Mucosa of rectum (tissue), 2 donors: ENCODE results near the gene UBAP1L.
"Not testable (repeated sequence)": the region's sequence is repeated elsewhere in the genome, so short reads cannot be mapped to it uniquely, and the experiment has no call there.

Experiments used
- H3K27ac ChIP-seq, 2 donors: one replicate each; pipeline ENCODE4 v1.7.0; 2013; ENCODE audit warnings: inconsistent platforms in 2 of 2, low read depth in 2 of 2, low read length in 2 of 2
- H3K27me3 ChIP-seq, 2 donors: one replicate each; pipeline ENCODE4 v1.7.0; 2013; ENCODE audit warnings: low read length in 2 of 2; ENCODE audit not compliant: control insufficient read depth in 2 of 2, insufficient read depth in 2 of 2
- H3K36me3 ChIP-seq, 2 donors: one replicate each; pipeline ENCODE4 v1.7.0; 2013; ENCODE audit warnings: low read length in 2 of 2; ENCODE audit not compliant: control insufficient read depth in 2 of 2, insufficient read depth in 2 of 2
- H3K4me1 ChIP-seq, 2 donors: one replicate each; pipeline ENCODE4 v1.7.0; 2013; ENCODE audit warnings: low read length in 2 of 2, mild to moderate bottlenecking in 1 of 2; ENCODE audit not compliant: control insufficient read depth in 2 of 2, insufficient read depth in 2 of 2
- H3K4me3 ChIP-seq, 2 donors: one replicate each; pipeline ENCODE4 v1.7.0; 2013; ENCODE audit warnings: low read length in 2 of 2
- H3K9ac ChIP-seq, 2 donors: one replicate each; pipeline ENCODE4 v1.7.0; 2013; ENCODE audit warnings: low read length in 2 of 2, low read depth in 1 of 2, mild to moderate bottlenecking in 1 of 2
- H3K9me3 ChIP-seq, 2 donors: one replicate each; pipeline ENCODE4 v1.7.0; 2013; ENCODE audit warnings: low read length in 2 of 2; ENCODE audit not compliant: control insufficient read depth in 2 of 2
- donor health status: healthy.
- donor health status: Normal muscosa, but diverticular disease.

The UBAP1L gene

DNA sequence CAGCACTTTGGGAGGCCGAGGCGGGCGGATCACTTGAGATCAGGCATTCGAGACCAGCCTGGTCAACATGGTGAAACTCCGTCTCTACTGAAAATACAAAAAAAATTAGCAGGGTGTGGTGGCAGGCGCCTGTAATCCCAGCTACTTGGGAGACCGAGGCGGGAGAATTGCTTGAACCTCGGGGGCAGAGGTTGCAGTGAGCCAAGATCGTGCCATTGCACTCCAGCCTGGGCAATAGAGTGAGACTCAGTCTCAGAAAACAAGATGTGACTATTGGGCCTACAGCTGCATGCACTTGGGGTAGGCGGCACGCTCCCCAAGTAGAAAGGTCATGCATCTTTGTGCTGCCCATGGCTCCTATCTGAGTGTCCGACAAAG, 21.2 kb downstream of the UBAP1L start:
- not testable (repeated sequence) for H3K27me3 ChIP-seq, H3K36me3 ChIP-seq, H3K4me3 ChIP-seq, H3K9ac ChIP-seq, H3K27ac ChIP-seq, H3K9me3 ChIP-seq
- H3K4me1 ChIP-seq, result peaks cover 10 to 14% of the 10 kb centered on the region in 2 donors

GRCh38 chr15:65092911-65093792, 21.8 kb downstream of the UBAP1L start:
- Histone ChIP-seq H3K27me3 (no peaks in the 10 kb centered on the region), H3K27ac (no peak overlapping the region), H3K9ac (no peak overlapping the region), H3K4me3 (no peak overlapping the region), H3K9me3 (no peaks in the 10 kb centered on the region), H3K36me3 (no peaks in the 10 kb centered on the region), H3K4me1 (peaks cover 17 to 20% of the 10 kb centered on the region in 2 donors)

- Histone ChIP-seq H3K4me3 (no peak overlapping the region), H3K36me3 (no peaks in the 10 kb centered on the region), H3K27me3 (no peaks in the 10 kb centered on the region), H3K27ac (no peak overlapping the region), H3K4me1 (peaks cover 24 to 30% of the 10 kb centered on the region in 2 donors), H3K9ac (no peak overlapping the region), H3K9me3 (no peaks in the 10 kb centered on the region)
Observed at GRCh38 chr15:65091946-65092770, 22.8 kb downstream of the UBAP1L start.

- H3K9ac ChIP-seq, result peak overlapping the region; percentile 58 to 75
Observed at GRCh38 chr15:65089206-65089824, 25.7 kb downstream of the UBAP1L start.

DNA sequence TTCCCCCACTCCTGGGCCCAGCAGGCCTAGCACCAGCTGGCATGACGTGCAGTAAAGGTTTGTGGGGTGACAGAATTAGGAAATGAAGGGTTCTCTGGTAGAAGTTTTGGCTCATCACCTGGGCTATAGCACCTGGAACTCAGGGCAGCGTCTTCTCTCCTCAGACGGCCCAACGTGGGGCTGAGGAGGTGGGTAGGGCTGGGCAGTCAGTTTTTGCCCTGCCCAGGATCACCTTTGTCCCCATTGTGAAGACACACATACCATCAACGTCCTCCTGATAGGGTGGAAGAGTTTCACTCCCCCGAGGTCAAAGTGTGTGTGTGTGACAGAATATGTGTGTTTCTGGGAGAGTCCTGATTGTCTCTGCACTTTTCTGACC, 26.4 kb downstream of the UBAP1L start:
- peaks cover 24 to 30% of the 10 kb centered on the region in 2 donors for H3K4me1 ChIP-seq
- no peaks in the 10 kb centered on the region for H3K9me3 ChIP-seq
- H3K9ac ChIP-seq, result peak overlapping the region; percentile 58 to 75
- H3K27ac ChIP-seq, result peak overlapping the region; percentile 94 to 96
- H3K4me3 ChIP-seq, result no peak overlapping the region
- H3K36me3 ChIP-seq, result no peaks in the 10 kb centered on the region
- H3K27me3 ChIP-seq, result no peaks in the 10 kb centered on the region

More at GRCh38 chr15:65089206-65089824, 25.7 kb downstream of the UBAP1L start:
- no peaks in the 10 kb centered on the region for H3K36me3 ChIP-seq
- H3K27ac ChIP-seq, result peak overlapping the region; percentile 94 to 96
- H3K4me1 ChIP-seq, result peaks cover 24 to 30% of the 10 kb centered on the region in 2 donors
- no peaks in the 10 kb centered on the region for H3K9me3 ChIP-seq
- no peaks in the 10 kb centered on the region for H3K27me3 ChIP-seq
- H3K4me3 ChIP-seq, result no peak overlapping the region

DNA sequence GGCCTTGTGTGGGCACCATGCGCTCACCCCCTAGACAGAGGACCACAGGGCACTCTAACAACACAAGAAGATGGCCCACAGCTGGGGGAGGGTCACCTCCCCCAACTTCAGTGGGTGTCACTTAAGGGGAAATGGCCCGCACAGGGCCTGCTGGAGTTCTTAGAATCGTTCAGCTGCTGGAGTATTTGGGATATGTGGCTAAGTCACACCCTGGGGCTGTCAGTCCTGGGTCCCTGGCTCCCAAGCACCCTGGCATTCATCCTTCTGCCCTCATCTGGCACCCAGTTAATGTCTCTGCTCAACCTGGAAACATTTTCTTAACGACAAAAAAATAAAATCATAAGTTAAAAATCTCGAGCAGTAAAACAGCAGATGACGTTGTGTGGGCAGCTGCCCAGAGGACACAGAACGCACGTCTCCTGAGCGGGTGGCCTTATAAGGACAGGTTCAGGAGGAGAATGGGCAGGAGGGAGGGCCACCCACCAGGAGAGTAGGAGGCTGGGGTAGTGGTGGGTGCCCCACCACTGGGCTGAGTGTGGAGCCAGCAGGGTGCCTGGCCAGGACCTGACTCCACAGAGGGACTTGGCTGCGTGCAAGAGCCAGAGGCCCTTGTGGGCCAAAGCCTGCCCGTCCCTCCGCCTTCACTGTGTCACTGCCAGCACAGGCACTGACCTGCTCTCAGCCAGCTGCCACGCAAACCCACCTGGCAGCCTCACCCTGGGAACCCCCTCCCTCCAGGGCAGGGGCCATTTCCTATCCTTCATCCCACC, 26.9 kb downstream of the UBAP1L start:
- Histone ChIP-seq H3K4me3 (no peak overlapping the region), H3K27me3 (no peaks in the 10 kb centered on the region), H3K9me3 (no peaks in the 10 kb centered on the region), H3K27ac (peak overlapping the region; percentile 94 to 96), H3K9ac (peak overlapping the region; percentile 58 to 75), H3K36me3 (no peaks in the 10 kb centered on the region), H3K4me1 (peaks cover 24 to 30% of the 10 kb centered on the region in 2 donors)

- no peaks in the 10 kb centered on the region for H3K27me3 ChIP-seq
- H3K4me1 ChIP-seq, result peaks cover 27 to 36% of the 10 kb centered on the region in 2 donors
- H3K9me3 ChIP-seq, result no peaks in the 10 kb centered on the region
- H3K36me3 ChIP-seq, result no peaks in the 10 kb centered on the region
- peak overlapping the region; percentile 58 to 75 for H3K9ac ChIP-seq
- peak overlapping the region; percentile 94 to 96 for H3K27ac ChIP-seq
- no peak overlapping the region for H3K4me3 ChIP-seq
Observed at GRCh38 chr15:65087411-65087810, 27.6 kb downstream of the UBAP1L start.

DNA sequence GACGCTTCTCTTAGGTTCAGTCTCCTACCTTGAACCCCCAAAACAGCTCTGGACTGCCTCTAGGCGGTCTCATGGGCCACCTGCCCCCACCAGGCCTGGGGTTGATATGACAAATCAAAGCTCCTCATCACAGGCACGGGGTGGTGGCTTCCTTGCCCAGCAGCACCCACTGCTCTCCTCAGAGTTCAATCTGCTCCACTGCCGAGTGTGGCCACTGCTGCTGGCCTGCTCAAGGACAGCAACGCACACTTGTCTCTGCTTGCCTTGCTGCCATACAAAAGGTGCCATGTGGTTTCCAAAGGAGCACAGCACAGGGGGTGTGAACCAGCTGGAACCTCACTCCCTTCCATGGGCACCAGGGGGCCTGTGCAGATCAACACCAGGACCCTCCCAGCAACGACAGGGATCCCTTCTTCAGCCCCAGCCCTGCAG, 28.3 kb downstream of the UBAP1L start:
- Histone ChIP-seq H3K27ac (no peak overlapping the region), H3K27me3 (no peaks in the 10 kb centered on the region), H3K4me3 (no peak overlapping the region), H3K9ac (no peak overlapping the region), H3K9me3 (no peaks in the 10 kb centered on the region), H3K36me3 (no peaks in the 10 kb centered on the region), H3K4me1 (peaks cover 34 to 43% of the 10 kb centered on the region in 2 donors)

DNA sequence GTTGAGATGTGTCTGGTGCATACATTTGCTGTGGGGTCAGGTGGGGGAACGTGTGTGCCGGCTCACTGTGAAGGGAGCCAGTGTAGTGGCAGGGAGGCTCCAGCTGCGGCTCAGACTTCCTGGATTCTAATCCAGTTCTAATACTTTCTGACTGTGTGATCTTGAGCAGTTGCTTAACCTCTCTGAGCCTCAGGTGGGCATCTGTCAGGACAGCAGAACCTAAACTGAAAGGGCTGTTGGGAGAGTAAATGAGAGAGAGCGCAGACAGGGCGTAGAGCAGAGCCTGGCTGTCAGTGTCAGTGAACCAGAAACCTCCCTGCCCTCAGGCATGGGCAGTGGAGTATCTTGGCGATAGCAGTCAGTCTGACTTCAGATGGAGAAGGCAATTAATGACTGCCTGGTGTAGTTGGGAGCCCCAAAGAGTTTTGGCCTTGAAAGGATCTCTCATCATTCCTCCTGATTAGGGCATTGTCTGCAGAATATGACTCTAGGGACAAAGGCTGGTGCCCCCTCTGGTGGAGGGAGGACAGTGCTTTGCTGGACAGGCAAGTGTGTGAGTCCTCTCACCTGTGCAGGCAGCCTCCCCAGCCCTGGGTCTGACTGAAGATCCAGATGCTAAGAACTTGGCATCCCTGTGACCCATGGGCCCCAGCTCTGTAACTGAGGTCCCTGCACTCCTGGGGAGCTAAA, 28.9 kb downstream of the UBAP1L start:
- H3K36me3 ChIP-seq, result no peaks in the 10 kb centered on the region
- H3K27me3 ChIP-seq, result no peaks in the 10 kb centered on the region
- no peak overlapping the region for H3K9ac ChIP-seq
- no peak overlapping the region for H3K27ac ChIP-seq
- H3K4me3 ChIP-seq, result no peak overlapping the region
- H3K9me3 ChIP-seq, result no peaks in the 10 kb centered on the region
- peaks cover 35 to 43% of the 10 kb centered on the region in 2 donors for H3K4me1 ChIP-seq
